NB4 (cell line): ENCODE measurements around the gene EPHA4.

Experiments
- CTCF ChIP-seq: IDR thresholded peaks from one replicate; pipeline ENCODE4 v1.5.1; 2012; ENCODE audit warnings: low read depth, low read length
- MAX ChIP-seq: IDR thresholded peaks from 2 replicates; pipeline ENCODE4 v1.6.1; 2011; ENCODE audit warnings: low read depth, low read length
- MYC ChIP-seq: IDR thresholded peaks from 2 replicates; pipeline ENCODE4 v1.6.1; 2011; ENCODE audit warnings: low read depth, low read length
- POLR2A ChIP-seq: IDR thresholded peaks from 2 replicates; pipeline ENCODE4 v1.6.1; 2011; ENCODE audit warnings: mild to moderate bottlenecking; ENCODE audit not compliant: insufficient read length; ENCODE audit errors: extremely low read depth

- TF ChIP-seq CTCF (no peak), MYC (no peak), POLR2A (no peak), MAX (no peak)
Observed at GRCh38 chr2:221601376-221601775, 29.3 kb upstream of the EPHA4 start.
